Measurements from ENCODE around the gene VGLL4.

DNA sequence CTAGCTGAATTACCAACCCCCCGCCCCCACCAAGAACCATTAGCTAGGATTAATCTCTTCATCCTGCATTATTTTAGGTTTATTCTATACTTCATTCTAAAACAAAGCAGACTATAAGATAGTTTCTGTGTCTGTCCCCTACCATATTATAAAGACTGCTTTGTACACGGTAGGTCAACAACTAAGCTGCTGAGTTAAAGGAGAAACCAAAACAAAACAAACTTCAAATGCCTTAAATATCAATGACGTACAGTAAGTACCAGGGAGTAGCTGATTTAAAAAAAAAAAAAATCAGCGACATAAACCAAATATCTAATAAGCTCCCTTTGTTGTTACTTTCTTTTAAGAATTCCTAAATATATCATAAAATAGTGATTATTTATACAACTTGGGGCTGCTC lies 7.8 kb upstream of the VGLL4 start:
- TF ChIP-seq EZH2phosphoT487 (IDR thresholded peaks at IDR 0.05; ENCODE audit: insufficient read depth, low read depth) (no peak), EZH2 (IDR thresholded peaks at IDR 0.05; ENCODE audit: insufficient read depth, poor library complexity, severe bottlenecking) (no peak)

Data from GM23248 (cell line).